ENCODE measurements around the gene NEU3.

DNA sequence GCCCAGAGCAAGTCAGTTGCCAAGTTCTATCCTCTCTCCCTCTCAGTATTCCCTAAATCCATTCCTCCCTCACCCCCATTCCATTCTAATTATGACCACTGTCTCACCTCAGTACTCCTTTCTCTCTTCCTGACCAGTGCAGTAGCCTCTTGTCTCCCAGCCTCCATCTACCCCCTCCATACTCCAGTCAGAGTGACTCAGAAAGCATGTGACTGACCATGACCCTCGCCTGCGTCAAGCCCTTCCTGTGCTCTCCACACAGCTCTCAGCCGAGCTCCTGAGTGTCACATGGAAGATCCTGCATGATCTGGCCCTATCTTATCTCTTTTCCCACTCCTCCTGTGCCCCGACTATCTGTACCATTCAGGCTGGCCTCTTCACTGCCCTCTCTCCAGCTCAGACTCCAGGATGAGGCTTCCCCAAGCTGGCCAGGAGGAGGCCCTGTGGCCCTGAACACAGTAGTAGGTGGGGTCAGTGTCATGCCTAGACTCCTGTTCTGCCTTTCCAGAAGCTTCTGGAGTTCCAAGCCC, 42.6 kb downstream of the NEU3 start:
- TF ChIP-seq, protein P1, sequence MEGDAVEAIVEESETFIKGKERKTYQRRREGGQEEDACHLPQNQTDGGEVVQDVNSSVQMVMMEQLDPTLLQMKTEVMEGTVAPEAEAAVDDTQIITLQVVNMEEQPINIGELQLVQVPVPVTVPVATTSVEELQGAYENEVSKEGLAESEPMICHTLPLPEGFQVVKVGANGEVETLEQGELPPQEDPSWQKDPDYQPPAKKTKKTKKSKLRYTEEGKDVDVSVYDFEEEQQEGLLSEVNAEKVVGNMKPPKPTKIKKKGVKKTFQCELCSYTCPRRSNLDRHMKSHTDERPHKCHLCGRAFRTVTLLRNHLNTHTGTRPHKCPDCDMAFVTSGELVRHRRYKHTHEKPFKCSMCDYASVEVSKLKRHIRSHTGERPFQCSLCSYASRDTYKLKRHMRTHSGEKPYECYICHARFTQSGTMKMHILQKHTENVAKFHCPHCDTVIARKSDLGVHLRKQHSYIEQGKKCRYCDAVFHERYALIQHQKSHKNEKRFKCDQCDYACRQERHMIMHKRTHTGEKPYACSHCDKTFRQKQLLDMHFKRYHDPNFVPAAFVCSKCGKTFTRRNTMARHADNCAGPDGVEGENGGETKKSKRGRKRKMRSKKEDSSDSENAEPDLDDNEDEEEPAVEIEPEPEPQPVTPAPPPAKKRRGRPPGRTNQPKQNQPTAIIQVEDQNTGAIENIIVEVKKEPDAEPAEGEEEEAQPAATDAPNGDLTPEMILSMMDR (IDR thresholded peaks at IDR 0.05; ENCODE audit: low read depth, low read length, missing input control): no peak
- TF ChIP-seq EGR1 (IDR thresholded peaks at IDR 0.05; ENCODE audit: low read depth in 2 of 2) (no peak), TAF1 (conservative IDR thresholded peaks at IDR 0.05) (no peak), ZBTB33 (IDR thresholded peaks at IDR 0.05) (no peak), JUND (IDR thresholded peaks at IDR 0.05) (no peak), HNF4A (conservative IDR thresholded peaks at IDR 0.05) (no peak), SP1 (IDR thresholded peaks at IDR 0.05) (no peak)
